ENCODE measurements around the gene CAND1.

CAND1 gene

GRCh38 chr12:67268896-67269632 is at the start of gene CAND1:
TSS of gene CAND1 (plus strand) at chr12:67269358. CDS start at chr12:67269718, 360 bp downstream.
- FAIRE-seq = no peak

- FAIRE-seq = no peak
Measured at GRCh38 chr12:67220065-67220464, 49.1 kb upstream of the CAND1 start.

- FAIRE-seq = no peak
Measured at GRCh38 chr12:67222302-67222701, 46.9 kb upstream of the CAND1 start.

GRCh38 chr12:67223225-67223624 is 45.9 kb upstream of the CAND1 start:
- FAIRE-seq = no peak

GRCh38 chr12:67237231-67237630 is 31.9 kb upstream of the CAND1 start:
- no peak for FAIRE-seq

GRCh38 chr12:67239061-67239460 is 30.1 kb upstream of the CAND1 start:
- FAIRE-seq = peak; percentile 8

- no peak for FAIRE-seq
Measured at GRCh38 chr12:67241482-67241881, 27.7 kb upstream of the CAND1 start.

- no peak for FAIRE-seq
Measured at GRCh38 chr12:67243260-67243659, 25.9 kb upstream of the CAND1 start.

GRCh38 chr12:67245571-67245970 is 23.6 kb upstream of the CAND1 start:
- no peak for FAIRE-seq

- no peak for FAIRE-seq
Measured at GRCh38 chr12:67251012-67251411, 18.1 kb upstream of the CAND1 start.

- no peak for FAIRE-seq
Measured at GRCh38 chr12:67254372-67255026, 14.7 kb upstream of the CAND1 start.

GRCh38 chr12:67256649-67257048 is 12.5 kb upstream of the CAND1 start:
- no peak for FAIRE-seq

GRCh38 chr12:67263471-67263870 is 5.7 kb upstream of the CAND1 start:
- FAIRE-seq = no peak

- peak; percentile 97 for FAIRE-seq
Measured at GRCh38 chr12:67268335-67268895, 743 bp upstream of the CAND1 start.

GRCh38 chr12:67269633-67270573 is 745 bp downstream of the CAND1 start:
- no peak for FAIRE-seq

- no peak for FAIRE-seq
Measured at GRCh38 chr12:67270622-67271021, 1.5 kb downstream of the CAND1 start.

GRCh38 chr12:67271976-67272375 is 2.8 kb downstream of the CAND1 start:
- FAIRE-seq = no peak

- no peak for FAIRE-seq
Measured at GRCh38 chr12:67274186-67274585, 5.0 kb downstream of the CAND1 start.

- FAIRE-seq = no peak
Measured at GRCh38 chr12:67275380-67275913, 6.3 kb downstream of the CAND1 start.

- FAIRE-seq = no peak
Measured at GRCh38 chr12:67276421-67276820, 7.3 kb downstream of the CAND1 start.

- no peak for FAIRE-seq
Measured at GRCh38 chr12:67279637-67280036, 10.5 kb downstream of the CAND1 start.

- FAIRE-seq = no peak
Measured at GRCh38 chr12:67280088-67280487, 10.9 kb downstream of the CAND1 start.

- FAIRE-seq = no peak
Measured at GRCh38 chr12:67280572-67280971, 11.4 kb downstream of the CAND1 start.

Data from G401.6 (cell line).